ENCODE measurements around the gene MSRB1. TPM values are rescaled to one million over a fixed set of nuclear protein-coding genes. Genes with fewer than 3 reads are reported as not detected.

The MSRB1 gene
- total RNA-seq, 5 donors from 2014 or later (not counting 1 experiment from before 2014, with no cell fraction given) = 5.6 to 11.9 (median 9.6) TPM

GRCh38 chr16:1979271-1980029 lies 36.5 kb upstream of the MSRB1 start:
- peak in 3 of 35 experiments; percentile 29 to 31 (median 30) for DNase-seq
- peak in 1 of 4 experiments; percentile 4 for ATAC-seq (replicated peaks in 1 of 4)
- Mint-ChIP-seq H3K4me3 (no peak overlapping the region), H3K9me3 (no peaks in the 10 kb centered on the region), H3K36me3 (peaks cover 18% of the 10 kb centered on the region), H3K4me1 (peaks cover 7 to 11% (median 10%) of the 10 kb centered on the region in 3 donors), H3K27ac (no peak overlapping the region), H3K27me3 (peaks cover 0 to 32% of the 10 kb centered on the region in 2 donors)
- Histone ChIP-seq H3K27me3 (replicated peaks in 1 of 2; ENCODE audit: control insufficient read depth in 2 of 2, extremely low read depth in 1 of 2, insufficient read depth in 2 of 2, low read length in 1 of 2) (peaks cover 0 to 83% of the 10 kb centered on the region in 2 experiments), H3K9me3 (no peaks in the 10 kb centered on the region), H3K4me1 (ENCODE audit: control insufficient read depth in 1 of 2, extremely low read depth in 1 of 2, insufficient read depth in 2 of 2, low read length in 2 of 2) (peaks cover 0 to 29% of the 10 kb centered on the region in 2 experiments), H3K27ac (ENCODE audit: low read length) (no peak overlapping the region), H3K4me3 (ENCODE audit: control insufficient read depth in 1 of 2, extremely low read depth in 1 of 2, low read length in 1 of 2) (no peak overlapping the region), H3K36me3 (ENCODE audit: control insufficient read depth in 2 of 2, extremely low read depth in 1 of 2, insufficient read depth in 1 of 2, low read length in 1 of 2) (peaks cover 15 to 33% of the 10 kb centered on the region in 2 donors)
- CTCF ChIA-PET = no interaction called here
- POLR2A ChIA-PET = no interaction called here
- WGBS (ENCODE audit: insufficient coverage) = 54% methylated on average over 51 of the region's 70 CpGs

DNA sequence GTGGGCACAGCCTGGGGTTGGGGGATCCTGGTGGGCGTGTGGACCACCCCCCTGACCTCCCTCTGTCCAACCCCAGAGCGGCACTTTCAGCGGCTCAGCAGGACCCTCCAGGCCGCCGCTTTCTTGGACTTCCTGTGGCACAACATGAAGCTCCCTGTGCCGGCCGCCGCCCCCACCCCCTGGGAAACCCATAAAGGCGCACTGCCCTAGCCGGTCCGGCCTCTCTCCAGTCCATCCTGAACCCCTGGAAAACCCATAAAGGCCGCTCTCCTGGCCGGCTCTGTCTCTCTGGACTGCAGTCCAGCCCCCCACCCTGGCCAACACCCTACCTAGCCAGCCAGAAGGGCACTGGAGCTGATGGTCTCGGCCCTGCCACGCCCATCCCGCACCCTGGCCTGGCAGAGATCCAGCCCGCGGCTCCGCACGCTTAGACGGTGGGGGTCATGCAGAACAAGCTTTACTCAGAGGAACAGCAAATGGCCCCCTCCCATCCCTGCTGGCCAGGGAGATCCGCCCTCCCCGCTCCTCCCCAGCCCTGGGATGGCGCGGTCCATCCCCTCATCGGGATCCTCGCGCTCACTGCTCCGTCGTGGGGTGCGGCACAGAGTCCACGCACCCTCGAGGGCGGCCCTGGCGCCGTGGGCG lies 35.6 kb upstream of the MSRB1 start:
- DNase-seq = no peak
- CTCF ChIA-PET = no interaction called here
- H3K36me3 Mint-ChIP-seq = peaks cover 18% of the 10 kb centered on the region
- no peak overlapping the region for H3K4me3 Mint-ChIP-seq
- no peak overlapping the region for H3K27ac ChIP-seq (ENCODE audit: low read length)
- H3K27ac Mint-ChIP-seq = no peak overlapping the region
- H3K9me3 ChIP-seq = no peaks in the 10 kb centered on the region
- H3K4me3 ChIP-seq (ENCODE audit: control insufficient read depth in 1 of 2, extremely low read depth in 1 of 2, low read length in 1 of 2) = no peak overlapping the region
- peaks cover 0 to 28% of the 10 kb centered on the region in 2 experiments for H3K4me1 ChIP-seq (ENCODE audit: control insufficient read depth in 1 of 2, extremely low read depth in 1 of 2, insufficient read depth in 2 of 2, low read length in 2 of 2)
- WGBS (ENCODE audit: insufficient coverage) = 92% methylated on average over 35 of the region's 37 CpGs
- H3K27me3 ChIP-seq (replicated peaks in 1 of 2; ENCODE audit: control insufficient read depth in 2 of 2, extremely low read depth in 1 of 2, insufficient read depth in 2 of 2, low read length in 1 of 2) = peaks cover 0 to 91% of the 10 kb centered on the region in 2 experiments
- H3K27me3 Mint-ChIP-seq = peaks cover 0 to 32% of the 10 kb centered on the region in 2 donors
- no peak for ATAC-seq (replicated peaks in 1 of 4)
- no peaks in the 10 kb centered on the region for H3K9me3 Mint-ChIP-seq
- peaks cover 17 to 38% of the 10 kb centered on the region in 2 donors for H3K36me3 ChIP-seq (ENCODE audit: control insufficient read depth in 2 of 2, extremely low read depth in 1 of 2, insufficient read depth in 1 of 2, low read length in 1 of 2)
- POLR2A ChIA-PET = no interaction called here
- H3K4me1 Mint-ChIP-seq = peaks cover 7 to 11% (median 10%) of the 10 kb centered on the region in 3 donors

DNA sequence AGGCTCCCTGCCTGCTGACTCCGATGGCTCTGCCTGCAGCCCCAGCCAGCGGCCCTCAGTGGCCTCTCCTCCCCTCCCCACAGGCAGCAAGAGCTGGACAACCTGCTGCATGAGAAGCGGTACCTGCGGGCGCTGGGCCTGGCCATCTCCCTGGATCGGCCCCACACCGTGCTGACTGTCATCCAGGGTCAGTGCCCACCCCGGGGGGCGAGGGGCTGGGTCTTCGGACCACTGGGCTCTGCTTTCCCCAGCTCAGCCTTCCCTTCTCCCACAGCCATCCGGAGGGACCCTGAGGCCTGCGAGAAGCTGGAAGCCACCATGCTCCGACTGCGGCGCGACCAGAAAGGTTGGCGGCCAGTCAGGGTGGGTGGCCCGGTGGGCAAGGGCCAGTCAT lies 34.9 kb upstream of the MSRB1 start:
- Mint-ChIP-seq H3K4me3 (no peak overlapping the region), H3K4me1 (peaks cover 5 to 11% (median 8%) of the 10 kb centered on the region in 3 donors), H3K9me3 (no peaks in the 10 kb centered on the region), H3K27me3 (peaks cover 0 to 29% of the 10 kb centered on the region in 2 donors), H3K27ac (no peak overlapping the region), H3K36me3 (peaks cover 18% of the 10 kb centered on the region)
- CTCF ChIA-PET = interaction anchor here in 1 of 2 donors (0.6 kb wide), 1 partner anchor 167 kb away, joined by 4 read pairs; no protein-coding TSS in a partner anchor
- ATAC-seq (replicated peaks in 1 of 4) (no peak), DNase-seq (no peak)
- Histone ChIP-seq H3K27ac (ENCODE audit: low read length) (no peak overlapping the region), H3K4me1 (ENCODE audit: control insufficient read depth in 1 of 2, extremely low read depth in 1 of 2, insufficient read depth in 2 of 2, low read length in 2 of 2) (peaks cover 0 to 27% of the 10 kb centered on the region in 2 experiments), H3K9me3 (no peaks in the 10 kb centered on the region), H3K36me3 (ENCODE audit: control insufficient read depth in 2 of 2, extremely low read depth in 1 of 2, insufficient read depth in 1 of 2, low read length in 1 of 2) (peaks cover 17 to 38% of the 10 kb centered on the region in 2 donors), H3K4me3 (ENCODE audit: control insufficient read depth in 1 of 2, extremely low read depth in 1 of 2, low read length in 1 of 2) (no peak overlapping the region), H3K27me3 (replicated peaks in 1 of 2; ENCODE audit: control insufficient read depth in 2 of 2, extremely low read depth in 1 of 2, insufficient read depth in 2 of 2, low read length in 1 of 2) (peaks cover 0 to 93% of the 10 kb centered on the region in 2 experiments)
- 96% methylated on average over 18 of the region's 18 CpGs for WGBS (ENCODE audit: insufficient coverage)
- POLR2A ChIA-PET = no interaction called here

GRCh38 chr16:1976951-1977874 lies 34.2 kb upstream of the MSRB1 start:
- Histone ChIP-seq H3K4me3 (ENCODE audit: control insufficient read depth in 1 of 2, extremely low read depth in 1 of 2, low read length in 1 of 2) (no peak overlapping the region), H3K9me3 (no peaks in the 10 kb centered on the region), H3K27ac (ENCODE audit: low read length) (no peak overlapping the region), H3K27me3 (replicated peaks in 1 of 2; ENCODE audit: control insufficient read depth in 2 of 2, extremely low read depth in 1 of 2, insufficient read depth in 2 of 2, low read length in 1 of 2) (peaks cover 0 to 90% of the 10 kb centered on the region in 2 experiments), H3K4me1 (ENCODE audit: control insufficient read depth in 1 of 2, extremely low read depth in 1 of 2, insufficient read depth in 2 of 2, low read length in 2 of 2) (peaks cover 2 to 32% of the 10 kb centered on the region in 2 experiments), H3K36me3 (ENCODE audit: control insufficient read depth in 2 of 2, extremely low read depth in 1 of 2, insufficient read depth in 1 of 2, low read length in 1 of 2) (peaks cover 17 to 38% of the 10 kb centered on the region in 2 donors)
- Mint-ChIP-seq H3K4me1 (peaks cover 5 to 11% (median 8%) of the 10 kb centered on the region in 3 donors), H3K36me3 (peaks cover 18% of the 10 kb centered on the region), H3K4me3 (no peak overlapping the region), H3K27me3 (peaks cover 0 to 22% of the 10 kb centered on the region in 2 donors), H3K27ac (no peak overlapping the region), H3K9me3 (no peaks in the 10 kb centered on the region)
- ChIA-PET POLR2A (no interaction called here), CTCF (interaction anchor here in 1 of 2 donors (0.6 kb wide), 1 partner anchor 168 kb away, joined by 4 read pairs; no protein-coding TSS in a partner anchor)
- ATAC-seq (replicated peaks in 1 of 4) (no peak), DNase-seq (no peak)
- WGBS (ENCODE audit: insufficient coverage) = 98% methylated on average over 22 of the region's 33 CpGs

DNA sequence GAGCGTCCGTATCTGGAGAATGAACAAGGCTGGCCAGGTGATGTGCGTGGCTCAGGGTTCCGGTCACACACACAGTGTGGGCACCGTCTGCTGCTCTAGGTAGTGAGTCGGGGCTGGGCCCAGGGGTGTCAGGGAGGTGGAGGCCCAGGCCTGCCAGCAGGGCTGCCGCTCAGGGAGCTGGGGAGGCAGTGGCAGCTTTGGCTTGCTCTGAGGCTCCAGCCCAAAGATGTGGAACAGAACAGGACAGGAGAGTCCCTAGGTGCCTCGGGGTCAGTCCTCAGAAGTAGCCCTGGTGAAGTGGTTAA lies 33.2 kb upstream of the MSRB1 start:
- Histone ChIP-seq H3K27ac (ENCODE audit: low read length) (no peak overlapping the region), H3K27me3 (replicated peaks in 1 of 2; ENCODE audit: control insufficient read depth in 2 of 2, extremely low read depth in 1 of 2, insufficient read depth in 2 of 2, low read length in 1 of 2) (peaks cover 0 to 80% of the 10 kb centered on the region in 2 experiments), H3K36me3 (ENCODE audit: control insufficient read depth in 2 of 2, extremely low read depth in 1 of 2, insufficient read depth in 1 of 2, low read length in 1 of 2) (peaks cover 17 to 38% of the 10 kb centered on the region in 2 donors), H3K4me3 (ENCODE audit: control insufficient read depth in 1 of 2, extremely low read depth in 1 of 2, low read length in 1 of 2) (no peak overlapping the region), H3K9me3 (no peaks in the 10 kb centered on the region), H3K4me1 (ENCODE audit: control insufficient read depth in 1 of 2, extremely low read depth in 1 of 2, insufficient read depth in 2 of 2, low read length in 2 of 2) (peaks cover 2 to 37% of the 10 kb centered on the region in 2 experiments)
- ATAC-seq (replicated peaks in 1 of 4) (no peak), DNase-seq (no peak)
- Mint-ChIP-seq H3K27me3 (peaks cover 0 to 15% of the 10 kb centered on the region in 2 donors), H3K27ac (no peak overlapping the region), H3K4me1 (peaks cover 14 to 20% (median 18%) of the 10 kb centered on the region in 3 donors), H3K36me3 (peaks cover 20% of the 10 kb centered on the region), H3K9me3 (no peaks in the 10 kb centered on the region), H3K4me3 (peak overlapping the region in 1 of 3 donors; percentile 6)
- ChIA-PET POLR2A (no interaction called here), CTCF (interaction anchor here in 1 of 2 donors (0.5 kb wide), 1 partner anchor 202 kb away, joined by 3 read pairs; no protein-coding TSS in a partner anchor)
- 100% methylated on average over 8 of the region's 8 CpGs for WGBS (ENCODE audit: insufficient coverage)

Measured in T-cell (primary cell).